GM19468 (cell line): ENCODE results near the gene CBLB.
A peak's percentile ranks its signal among the peaks of the same experiment; 100 is the strongest.

ENCODE experiments used
- ATAC-seq: cut with Tn5 transposase; IDR thresholded peaks from one replicate; pipeline ENCODE4 v1.9.1; 2021; ENCODE audit warnings: mild to moderate bottlenecking, moderate library complexity, moderate number of reproducible peaks; ENCODE audit not compliant: unreplicated experiment; ENCODE audit errors: extremely low read depth

The CBLB gene

GRCh38 chr3:105848821-105849220 is 20.0 kb downstream of the CBLB start:
- no peak for ATAC-seq

- no peak for ATAC-seq
These were observed 20.9 kb downstream of the CBLB start for GRCh38 chr3:105847865-105848264.

- ATAC-seq: no peak
These were observed 21.4 kb downstream of the CBLB start for GRCh38 chr3:105847452-105847851.

- ATAC-seq: no peak
These were observed 22.0 kb downstream of the CBLB start for GRCh38 chr3:105846809-105847208.

GRCh38 chr3:105845488-105845887 is 23.3 kb downstream of the CBLB start:
- ATAC-seq: no peak

GRCh38 chr3:105844704-105845103 is 24.1 kb downstream of the CBLB start:
- no peak for ATAC-seq

GRCh38 chr3:105843994-105844393 is 24.8 kb downstream of the CBLB start:
- no peak for ATAC-seq

GRCh38 chr3:105842943-105843342 is 25.9 kb downstream of the CBLB start:
- no peak for ATAC-seq

- ATAC-seq: no peak
These were observed 26.4 kb downstream of the CBLB start for GRCh38 chr3:105842449-105842848.

GRCh38 chr3:105837947-105838346 is 30.9 kb downstream of the CBLB start:
- no peak for ATAC-seq

GRCh38 chr3:105837143-105837740 is 31.6 kb downstream of the CBLB start:
- peak; percentile 95 for ATAC-seq

- no peak for ATAC-seq
These were observed 32.3 kb downstream of the CBLB start for GRCh38 chr3:105836533-105836932.

- no peak for ATAC-seq
These were observed 33.2 kb downstream of the CBLB start for GRCh38 chr3:105835606-105836005.

GRCh38 chr3:105834768-105835167 is 34.0 kb downstream of the CBLB start:
- ATAC-seq: no peak

- no peak for ATAC-seq
These were observed 36.2 kb downstream of the CBLB start for GRCh38 chr3:105832644-105833043.

- no peak for ATAC-seq
These were observed 38.0 kb downstream of the CBLB start for GRCh38 chr3:105830836-105831235.

GRCh38 chr3:105829871-105830622 is 38.8 kb downstream of the CBLB start:
- no peak for ATAC-seq

GRCh38 chr3:105829229-105829628 is 39.6 kb downstream of the CBLB start:
- no peak for ATAC-seq

- no peak for ATAC-seq
These were observed 40.1 kb downstream of the CBLB start for GRCh38 chr3:105828703-105829102.

- ATAC-seq: no peak
These were observed 40.9 kb downstream of the CBLB start for GRCh38 chr3:105827959-105828358.

GRCh38 chr3:105826778-105827634 is 41.8 kb downstream of the CBLB start:
- no peak for ATAC-seq
